Natural killer cell (primary cell): ENCODE data around the gene RYK. TPM values are rescaled to one million over a fixed set of nuclear protein-coding genes. Genes with fewer than 3 reads are reported as not detected.

Experiments used
- ATAC-seq, 3 donors: fragments of 150-1000 bp in 2 of 3; fragments of 200-7000 bp in 1 of 3; cut with Tn5 transposase; 1 replicate in 1 of 3; 2 replicates in 2 of 3; pipeline ENCODE4 v1.10.0; 2021; ENCODE audit warnings: mild to moderate bottlenecking in 2 of 3, moderate library complexity in 2 of 3
- DNase-seq, 2 donors: peaks; one replicate each; pipeline versions ENCODE4 v3.0.0 to v3.0.0-alpha.2; 2013 to 2021; ENCODE audit warnings: mixed read lengths in 1 of 2
- H3K27ac ChIP-seq: one replicate; pipeline ENCODE4 v1.5.1; 2013; ENCODE audit warnings: mild to moderate bottlenecking, low read length
- H3K27me3 ChIP-seq: one replicate; pipeline ENCODE4 v1.6.1; 2013; ENCODE audit warnings: low read length; ENCODE audit not compliant: control insufficient read depth, insufficient read depth
- H3K36me3 ChIP-seq: one replicate; pipeline ENCODE4 v1.6.1; 2013; ENCODE audit warnings: low read length; ENCODE audit not compliant: control insufficient read depth, insufficient read depth
- H3K4me1 ChIP-seq: one replicate; pipeline ENCODE4 v1.6.1; 2013; ENCODE audit warnings: low read length; ENCODE audit not compliant: control insufficient read depth, insufficient read depth
- H3K4me3 ChIP-seq: one replicate; pipeline ENCODE4 v1.5.1; 2013; ENCODE audit warnings: low read length
- H3K9me3 ChIP-seq: one replicate; pipeline ENCODE4 v1.6.1; 2013; ENCODE audit warnings: low read length; ENCODE audit not compliant: control insufficient read depth, insufficient read depth
- H3K27ac Mint-ChIP-seq, 2 donors: one replicate each; pipeline ENCODE4 v1.8.0; 2022; ENCODE audit warnings: mild to moderate bottlenecking in 2 of 2, mixed read lengths in 2 of 2, moderate library complexity in 1 of 2
- H3K27me3 Mint-ChIP-seq, 2 donors: one replicate each; pipeline ENCODE4 v1.8.0; 2022; ENCODE audit warnings: low read depth in 2 of 2, mixed read lengths in 2 of 2
- H3K36me3 Mint-ChIP-seq: one replicate; pipeline ENCODE4 v1.8.0; 2022; ENCODE audit warnings: mixed read lengths
- H3K4me1 Mint-ChIP-seq, 2 donors: one replicate each; pipeline ENCODE4 v1.8.0; 2022; ENCODE audit warnings: mixed read lengths in 2 of 2
- H3K4me3 Mint-ChIP-seq: one replicate; pipeline ENCODE4 v1.8.0; 2022; ENCODE audit warnings: mild to moderate bottlenecking, moderate library complexity, mixed read lengths
- H3K9me3 Mint-ChIP-seq, 2 donors: one replicate each; pipeline ENCODE4 v1.8.0; 2022; ENCODE audit warnings: mixed read lengths in 2 of 2
- CTCF ChIP-seq: fragments of 200-600 bp; IDR thresholded peaks from one replicate; pipeline ENCODE4 v1.8.0; 2022; ENCODE audit warnings: antibody characterized with exemption
- WGBS: methylation state at CpG from one replicate; pipeline ENCODE4 v1.1.7; 2013; ENCODE audit warnings: missing lambda C conversion rate; ENCODE audit not compliant: insufficient coverage; 5-methylcytosine and 5-hydroxymethylcytosine counted together
- intact Hi-C: fragments of 100-400 bp; cut with micrococcal nuclease; formaldehyde crosslinking; loops from one replicate; pipeline ENCODE4 v1.14.2; 2022
- total RNA-seq, 4 donors: library from RNA; stranded (reverse); fragments of 120-200 nt in 1 of 4; gene quantifications; one replicate each; pipeline versions ENCODE4 v1.2.3 to v1.2.4, GENCODE V29; 2013 to 2022

The RYK gene
- total RNA-seq, 3 donors from 2014 or later (not counting 1 experiment from before 2014, with no cell fraction given) = 56.7 to 69.5 (median 56.8) TPM

GRCh38 chr3:134189849-134190248 lies 60.8 kb downstream of the RYK start:
- H3K36me3 ChIP-seq = peaks cover 29% of the 10 kb centered on the region

GRCh38 chr3:134186391-134186790 lies 64.3 kb downstream of the RYK start:
- no peak overlapping the region for H3K4me3 Mint-ChIP-seq
- WGBS = 87% methylated on average over 3 of the region's 3 CpGs
- peaks cover 23% of the 10 kb centered on the region for H3K36me3 ChIP-seq

More at GRCh38 chr3:134189849-134190248, 60.8 kb downstream of the RYK start:
- H3K27ac Mint-ChIP-seq = peak overlapping the region in 1 of 2 donors; percentile 15
- H3K4me1 Mint-ChIP-seq = no peaks in the 10 kb centered on the region
- no peak for TF ChIP-seq CTCF
- DNase-seq (no peak), ATAC-seq (no peak)
- H3K4me3 Mint-ChIP-seq = no peak overlapping the region
- no peak overlapping the region for H3K4me3 ChIP-seq
- no peaks in the 10 kb centered on the region for H3K27me3 Mint-ChIP-seq
- H3K27ac ChIP-seq = no peak overlapping the region
- H3K9me3 ChIP-seq = no peaks in the 10 kb centered on the region
- H3K9me3 Mint-ChIP-seq = no peaks in the 10 kb centered on the region
- intact Hi-C loops = no loop called here
- H3K27me3 ChIP-seq = no peaks in the 10 kb centered on the region
- H3K4me1 ChIP-seq = no peaks in the 10 kb centered on the region
- no peaks in the 10 kb centered on the region for H3K36me3 Mint-ChIP-seq

GRCh38 chr3:134180761-134181160 lies 69.9 kb downstream of the RYK start:
- H3K4me3 Mint-ChIP-seq = no peak overlapping the region
- no peaks in the 10 kb centered on the region for H3K27me3 ChIP-seq
- no peaks in the 10 kb centered on the region for H3K4me1 ChIP-seq
- H3K36me3 ChIP-seq = peaks cover 19% of the 10 kb centered on the region
- 92% methylated on average over 1 of the region's 1 CpG for WGBS
- TF ChIP-seq CTCF = no peak
- no peaks in the 10 kb centered on the region for H3K9me3 Mint-ChIP-seq
- H3K27me3 Mint-ChIP-seq = no peaks in the 10 kb centered on the region
- DNase-seq = no peak
- no peaks in the 10 kb centered on the region for H3K9me3 ChIP-seq
- no peaks in the 10 kb centered on the region for H3K36me3 Mint-ChIP-seq
- no peak for ATAC-seq
- no peak overlapping the region for H3K4me3 ChIP-seq
- H3K4me1 Mint-ChIP-seq = peaks cover 0 to 7% of the 10 kb centered on the region in 2 donors
- H3K27ac Mint-ChIP-seq = no peak overlapping the region
- intact Hi-C loops = no loop called here
- no peak overlapping the region for H3K27ac ChIP-seq

More at GRCh38 chr3:134186391-134186790, 64.3 kb downstream of the RYK start:
- no peak overlapping the region for H3K27ac Mint-ChIP-seq
- no peaks in the 10 kb centered on the region for H3K36me3 Mint-ChIP-seq
- Histone ChIP-seq H3K27me3 (no peaks in the 10 kb centered on the region), H3K4me3 (no peak overlapping the region), H3K9me3 (no peaks in the 10 kb centered on the region), H3K4me1 (no peaks in the 10 kb centered on the region), H3K27ac (no peak overlapping the region)
- no peak for TF ChIP-seq CTCF
- no peak for ATAC-seq
- no peaks in the 10 kb centered on the region for H3K27me3 Mint-ChIP-seq
- intact Hi-C loops = no loop called here
- no peaks in the 10 kb centered on the region for H3K4me1 Mint-ChIP-seq
- no peak for DNase-seq
- no peaks in the 10 kb centered on the region for H3K9me3 Mint-ChIP-seq

- H3K27me3 Mint-ChIP-seq = no peaks in the 10 kb centered on the region
- H3K4me3 ChIP-seq = no peak overlapping the region
- no peaks in the 10 kb centered on the region for H3K27me3 ChIP-seq
- H3K9me3 ChIP-seq = no peaks in the 10 kb centered on the region
- intact Hi-C loops = no loop called here
- TF ChIP-seq CTCF = no peak
- no peak overlapping the region for H3K27ac ChIP-seq
- no peaks in the 10 kb centered on the region for H3K4me1 ChIP-seq
- peaks cover 27% of the 10 kb centered on the region for H3K36me3 ChIP-seq
- H3K4me1 Mint-ChIP-seq = peaks cover 0 to 7% of the 10 kb centered on the region in 2 donors
- H3K36me3 Mint-ChIP-seq = no peaks in the 10 kb centered on the region
- ATAC-seq (no peak), DNase-seq (no peak)
- H3K9me3 Mint-ChIP-seq = no peaks in the 10 kb centered on the region
- H3K27ac Mint-ChIP-seq = no peak overlapping the region
- WGBS = 88% methylated on average over 2 of the region's 2 CpGs
- H3K4me3 Mint-ChIP-seq = no peak overlapping the region
Measured at GRCh38 chr3:134179508-134179907, 71.2 kb downstream of the RYK start.
